IPS-18c (cell line): ENCODE results near the gene OTX1.

ENCODE experiments used
- H3K4me3 ChIP-seq: 2 replicates; pipeline ENCODE4 v1.7.0; 2013; ENCODE audit warnings: low read depth, mild to moderate bottlenecking, low read length, moderate library complexity; ENCODE audit not compliant: insufficient read depth
- H3K9me3 ChIP-seq: one replicate; pipeline ENCODE4 v1.6.1; 2013; ENCODE audit warnings: mild to moderate bottlenecking, low read length, moderate library complexity; ENCODE audit not compliant: control insufficient read depth, insufficient read depth

The OTX1 gene

DNA sequence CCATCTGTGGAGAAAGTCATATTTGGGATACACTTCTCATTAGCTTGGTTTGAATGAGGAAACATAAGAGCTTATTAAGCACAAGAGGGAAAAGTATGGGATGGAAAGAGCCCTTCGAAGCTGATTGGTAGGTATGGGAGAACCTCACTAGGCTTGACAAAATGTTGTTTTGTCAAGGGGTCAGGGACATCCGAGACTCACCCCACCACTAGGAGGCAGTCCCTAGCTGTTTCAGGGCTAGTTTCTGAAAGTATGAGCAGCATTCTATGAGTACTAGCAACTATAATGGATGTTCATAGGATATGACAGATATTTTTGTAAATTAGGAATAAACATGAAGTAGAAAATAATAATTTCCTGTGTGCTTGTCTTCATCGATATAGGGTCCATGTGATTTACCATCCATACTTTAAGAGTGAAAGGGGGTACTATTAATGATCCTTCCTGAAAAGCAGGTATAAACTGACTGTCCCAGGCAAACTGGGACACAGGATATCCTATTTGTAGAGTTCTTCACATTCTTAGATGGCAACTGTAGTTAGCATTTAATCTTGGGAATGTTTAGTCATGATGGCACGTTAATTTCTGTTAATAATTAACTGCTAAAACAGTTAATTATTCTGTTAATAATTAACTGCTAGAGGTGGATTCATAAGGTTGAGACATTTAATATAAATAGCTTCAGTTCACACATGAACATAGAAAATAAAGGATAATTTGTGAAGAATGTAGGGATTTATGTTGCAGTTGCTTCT lies 28.4 kb downstream of the OTX1 start:
- Histone ChIP-seq H3K4me3 (no peak overlapping the region), H3K9me3 (no peaks in the 10 kb centered on the region)

DNA sequence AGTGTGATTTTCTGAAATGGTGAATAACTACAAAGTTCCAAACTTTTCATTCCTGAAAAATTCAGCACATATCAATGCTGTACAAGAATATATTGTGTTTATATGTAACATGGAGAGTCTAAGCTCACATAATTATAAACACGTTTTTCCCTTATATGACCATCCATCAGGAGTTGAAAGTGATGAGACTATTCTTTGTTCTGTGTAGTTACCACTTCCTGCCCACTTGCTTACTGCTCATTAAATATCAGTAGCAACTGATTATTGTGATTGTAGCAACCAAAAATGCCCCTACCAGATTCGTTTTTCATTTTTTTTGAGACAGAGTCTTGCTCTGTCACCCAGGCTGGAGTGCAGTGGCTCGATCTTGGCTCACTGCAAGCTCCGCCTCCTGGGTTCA lies 30.8 kb downstream of the OTX1 start:
- no peaks in the 10 kb centered on the region for H3K9me3 ChIP-seq
- H3K4me3 ChIP-seq = no peak overlapping the region

DNA sequence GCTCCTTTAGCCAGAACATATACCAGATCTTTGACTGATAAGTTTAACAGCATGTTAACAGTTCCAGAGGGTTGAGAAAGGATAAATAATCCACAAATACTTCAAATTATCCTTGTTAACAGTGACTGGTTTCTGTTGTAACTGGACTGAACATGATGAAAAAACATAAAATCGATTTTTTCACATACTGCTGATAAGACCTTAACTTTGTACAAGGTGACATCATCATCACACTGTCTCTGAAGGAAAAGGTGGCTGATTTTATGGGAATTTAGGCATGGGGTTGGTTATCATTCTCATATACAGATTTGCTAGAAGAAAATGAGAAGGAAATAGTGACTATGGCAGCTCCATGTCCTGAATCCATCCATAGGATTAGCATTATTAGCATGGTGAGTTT lies 36.1 kb downstream of the OTX1 start:
- no peaks in the 10 kb centered on the region for H3K9me3 ChIP-seq
- no peak overlapping the region for H3K4me3 ChIP-seq

DNA sequence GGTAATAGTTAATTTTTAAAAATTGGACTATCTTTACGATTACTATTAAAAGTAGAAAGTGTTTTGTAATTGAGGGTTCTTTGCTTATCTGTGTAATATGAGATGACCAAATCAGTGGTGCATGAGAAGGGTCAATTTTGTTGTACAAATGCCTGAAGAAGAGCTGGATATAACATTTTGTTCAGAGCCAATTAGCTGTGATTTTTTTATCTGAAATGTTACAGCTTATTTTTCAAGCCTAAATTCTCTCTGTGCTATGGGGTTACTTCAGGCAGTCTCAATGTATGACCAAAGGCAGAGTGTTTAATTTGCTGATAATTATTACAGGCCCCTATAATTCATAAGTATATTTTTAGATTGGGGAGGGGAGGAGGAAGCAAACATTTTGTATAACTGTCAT lies 41.8 kb downstream of the OTX1 start:
- H3K9me3 ChIP-seq = no peaks in the 10 kb centered on the region

DNA sequence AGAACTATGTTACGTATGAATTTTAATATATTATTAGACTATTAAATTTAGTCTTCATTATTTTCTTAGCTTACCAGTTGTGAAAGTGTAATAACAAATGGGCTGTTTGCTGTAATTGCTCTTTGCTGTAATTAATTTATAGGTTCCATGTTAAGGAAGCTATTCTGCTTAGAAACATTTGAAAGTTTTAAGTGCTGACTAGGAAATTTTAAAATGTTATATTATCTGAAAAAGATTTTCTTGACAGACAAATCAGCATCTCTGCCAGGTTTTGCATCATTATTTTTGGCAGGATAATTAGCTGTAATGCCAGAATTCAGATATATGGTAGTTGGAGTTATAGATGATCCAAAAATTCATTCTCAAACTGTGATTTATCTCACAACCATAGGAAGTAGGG lies 42.2 kb downstream of the OTX1 start:
- H3K4me3 ChIP-seq = no peak overlapping the region
- H3K9me3 ChIP-seq = no peaks in the 10 kb centered on the region

More for the DNA sequence above, 41.8 kb downstream of the OTX1 start:
- no peak overlapping the region for H3K4me3 ChIP-seq

DNA sequence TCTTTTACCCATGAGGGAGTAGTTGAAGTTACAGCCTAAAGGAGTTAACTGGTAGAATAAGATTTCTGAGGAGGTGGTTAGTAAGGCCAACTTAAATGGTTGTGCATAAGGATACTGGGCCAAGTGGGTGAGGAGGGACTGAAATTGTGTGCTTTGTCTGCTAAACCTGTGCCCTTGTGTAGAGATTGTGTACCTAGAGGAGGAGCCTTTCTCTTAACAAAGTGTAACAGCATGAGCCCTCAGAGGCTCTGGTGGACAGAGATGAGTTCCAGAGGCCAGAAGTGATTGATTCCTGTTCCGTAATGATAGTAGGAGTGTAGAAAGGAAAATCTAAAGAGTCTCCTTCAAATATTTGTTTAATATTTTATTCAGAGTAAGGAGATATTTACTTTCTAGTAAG lies 42.9 kb downstream of the OTX1 start:
- Histone ChIP-seq H3K9me3 (no peaks in the 10 kb centered on the region), H3K4me3 (no peak overlapping the region)

GRCh38 chr2:63096491-63096890 lies 45.9 kb downstream of the OTX1 start:
- Histone ChIP-seq H3K4me3 (no peak overlapping the region), H3K9me3 (no peaks in the 10 kb centered on the region)

- H3K4me3 ChIP-seq = no peak overlapping the region
- H3K9me3 ChIP-seq = no peaks in the 10 kb centered on the region
Observed at GRCh38 chr2:63099032-63099431, 48.4 kb downstream of the OTX1 start.

GRCh38 chr2:63101954-63102353 lies 51.3 kb downstream of the OTX1 start:
- H3K9me3 ChIP-seq = peaks cover 5% of the 10 kb centered on the region
- H3K4me3 ChIP-seq = no peak overlapping the region

DNA sequence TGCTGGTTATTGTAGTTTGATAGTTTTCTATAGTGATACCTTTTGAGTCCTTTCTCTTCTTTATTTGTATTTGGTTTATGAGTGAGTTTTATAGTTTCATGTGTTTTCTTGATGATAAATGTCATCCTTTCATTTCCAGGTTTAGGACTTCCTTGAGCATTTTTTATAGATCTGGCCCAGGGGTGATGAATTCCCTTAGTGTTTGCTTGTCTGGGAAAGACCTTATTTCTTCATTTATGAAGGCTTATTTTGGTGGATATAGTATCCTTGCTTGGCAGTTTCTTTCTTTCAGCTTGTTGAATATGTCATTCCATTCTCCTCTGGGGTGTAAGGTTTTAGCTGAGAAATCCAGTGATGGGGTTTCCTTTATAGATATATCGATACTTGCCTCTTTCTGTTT lies 53.9 kb downstream of the OTX1 start:
- Histone ChIP-seq H3K4me3 (no peak overlapping the region), H3K9me3 (peaks cover 5% of the 10 kb centered on the region)
